Measurements from ENCODE around the gene BARHL1.
"Not testable (repeated sequence)": the region's sequence is repeated elsewhere in the genome, so short reads cannot be mapped to it uniquely, and the experiment has no call there.

BARHL1 gene

GRCh38 chr9:132556235-132556634, 26.2 kb upstream of the BARHL1 start:
- in situ Hi-C loops (cut with MboI; ENCODE audit: low sequenced_read_pairs) = no loop called here

GRCh38 chr9:132556714-132557113, 25.7 kb upstream of the BARHL1 start:
- in situ Hi-C loops (cut with MboI; ENCODE audit: low sequenced_read_pairs) = no loop called here

- in situ Hi-C loops (cut with MboI; ENCODE audit: low sequenced_read_pairs) = no loop called here
These were observed 25.2 kb upstream of the BARHL1 start for GRCh38 chr9:132557159-132557558.

GRCh38 chr9:132559711-132560110, 22.7 kb upstream of the BARHL1 start:
- in situ Hi-C loops (cut with MboI; ENCODE audit: low sequenced_read_pairs) = no loop called here

- in situ Hi-C loops (cut with MboI; ENCODE audit: low sequenced_read_pairs) = no loop called here
These were observed 21.7 kb upstream of the BARHL1 start for GRCh38 chr9:132560616-132561202.

- in situ Hi-C loops (cut with MboI; ENCODE audit: low sequenced_read_pairs) = no loop called here
These were observed 20.2 kb upstream of the BARHL1 start for GRCh38 chr9:132562306-132562573.

- in situ Hi-C loops (cut with MboI; ENCODE audit: low sequenced_read_pairs) = no loop called here
These were observed 17.9 kb upstream of the BARHL1 start for GRCh38 chr9:132564526-132564925.

- in situ Hi-C loops (cut with MboI; ENCODE audit: low sequenced_read_pairs) = not testable (repeated sequence)
These were observed 13.6 kb upstream of the BARHL1 start for GRCh38 chr9:132568787-132569186.

- in situ Hi-C loops (cut with MboI; ENCODE audit: low sequenced_read_pairs) = no loop called here
These were observed 10.4 kb upstream of the BARHL1 start for GRCh38 chr9:132571806-132572600.

- in situ Hi-C loops (cut with MboI; ENCODE audit: low sequenced_read_pairs) = no loop called here
These were observed 9.5 kb upstream of the BARHL1 start for GRCh38 chr9:132572921-132573320.

GRCh38 chr9:132575005-132575609, 7.3 kb upstream of the BARHL1 start:
- in situ Hi-C loops (cut with MboI; ENCODE audit: low sequenced_read_pairs) = no loop called here

- in situ Hi-C loops (cut with MboI; ENCODE audit: low sequenced_read_pairs) = no loop called here
These were observed 6.6 kb upstream of the BARHL1 start for GRCh38 chr9:132575811-132576210.

GRCh38 chr9:132577119-132577518, 5.3 kb upstream of the BARHL1 start:
- in situ Hi-C loops (cut with MboI; ENCODE audit: low sequenced_read_pairs) = no loop called here

GRCh38 chr9:132578367-132578932, 4.0 kb upstream of the BARHL1 start:
- in situ Hi-C loops (cut with MboI; ENCODE audit: low sequenced_read_pairs) = no loop called here

GRCh38 chr9:132579427-132579798, 3.0 kb upstream of the BARHL1 start:
- in situ Hi-C loops (cut with MboI; ENCODE audit: low sequenced_read_pairs) = no loop called here

- in situ Hi-C loops (cut with MboI; ENCODE audit: low sequenced_read_pairs) = no loop called here
These were observed 579 bp downstream of the BARHL1 start for GRCh38 chr9:132582786-132583583.

GRCh38 chr9:132583584-132584304, 1.3 kb downstream of the BARHL1 start:
- in situ Hi-C loops (cut with MboI; ENCODE audit: low sequenced_read_pairs) = no loop called here

GRCh38 chr9:132584601-132585560, 2.5 kb downstream of the BARHL1 start:
- in situ Hi-C loops (cut with MboI; ENCODE audit: low sequenced_read_pairs) = no loop called here

GRCh38 chr9:132585954-132586829, 3.8 kb downstream of the BARHL1 start:
- in situ Hi-C loops (cut with MboI; ENCODE audit: low sequenced_read_pairs) = no loop called here

Measured in HL-60/S4 (cell line).